Activated T-helper 2 cell treated with anti-CD3 and anti-CD28 coated beads, Interferon-gamma antibody, Interleukin-2, Interleukin-4, amounts not matched to agents 10 μg/mL and 5 μg/mL and 100 μg/mL, durations not matched to agents 14 hours and 24 hours and 36 hours (primary cell): Measurements from ENCODE around the gene PDK2. TPM values are rescaled to one million over a fixed set of nuclear protein-coding genes. Genes with fewer than 3 reads are reported as not detected.

Source experiments
- DNase-seq: peaks from one replicate; pipeline ENCODE4 v3.0.0; 2021; ENCODE audit warnings: low spot score
- H3K27ac Mint-ChIP-seq: one replicate; pipeline ENCODE4 v1.8.0; 2021; ENCODE audit warnings: mixed read lengths
- H3K27me3 Mint-ChIP-seq: one replicate; pipeline ENCODE4 v1.8.0; 2021; ENCODE audit warnings: low read depth, mixed read lengths
- H3K36me3 Mint-ChIP-seq: one replicate; pipeline ENCODE4 v1.8.0; 2021; ENCODE audit warnings: low read depth, mixed read lengths
- H3K4me1 Mint-ChIP-seq: one replicate; pipeline ENCODE4 v1.8.0; 2021; ENCODE audit warnings: low read depth, mixed read lengths
- H3K4me3 Mint-ChIP-seq: one replicate; pipeline ENCODE4 v1.8.0; 2021; ENCODE audit warnings: low read depth, mild to moderate bottlenecking, moderate library complexity, mixed read lengths
- H3K9me3 Mint-ChIP-seq: one replicate; pipeline ENCODE4 v1.8.0; 2021; ENCODE audit warnings: mixed read lengths
- intact Hi-C: fragments of 100-400 bp; cut with micrococcal nuclease; formaldehyde crosslinking; loops from one replicate; pipeline ENCODE4 v1.15.1; 2023
- total RNA-seq: library from RNA; stranded (reverse); gene quantifications from 2 replicates; pipeline ENCODE4 v1.2.3, GENCODE V29; 2022

Gene PDK2
- total RNA-seq, 1 donor from 2014 or later = 11.0 TPM

- DNase-seq = no peak
- intact Hi-C loops = loop anchor here (5.0 kb wide), 1 partner anchor 206 kb away; no protein-coding TSS in a partner anchor
- Mint-ChIP-seq H3K27ac (no peak overlapping the region), H3K27me3 (no peaks in the 10 kb centered on the region), H3K36me3 (no peaks in the 10 kb centered on the region), H3K9me3 (no peaks in the 10 kb centered on the region), H3K4me1 (peaks cover 13% of the 10 kb centered on the region), H3K4me3 (no peak overlapping the region)
Measured at GRCh38 chr17:50090971-50091917, 3.9 kb upstream of the PDK2 start.

DNA sequence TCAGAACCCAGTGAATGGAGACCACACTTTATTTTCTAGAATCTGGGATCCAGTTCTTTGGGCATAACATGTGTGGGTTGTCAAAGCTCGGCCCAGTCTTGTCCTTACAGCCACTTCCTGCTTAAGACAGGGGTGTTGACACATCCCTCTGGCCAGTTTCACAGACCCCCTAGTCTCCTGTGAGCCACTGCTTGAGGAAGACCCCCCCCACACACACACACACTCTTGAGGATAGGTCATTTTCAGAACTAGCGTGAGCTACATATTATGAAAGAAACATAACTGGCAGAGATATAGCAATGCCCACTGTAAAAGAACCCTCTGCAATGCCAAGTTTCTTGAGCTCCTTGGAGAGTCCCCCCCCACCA lies 3.2 kb upstream of the PDK2 start:
- H3K9me3 Mint-ChIP-seq = no peaks in the 10 kb centered on the region
- no peak overlapping the region for H3K4me3 Mint-ChIP-seq
- intact Hi-C loops = loop anchor here (5.0 kb wide), 1 partner anchor 205 kb away; no protein-coding TSS in a partner anchor
- no peaks in the 10 kb centered on the region for H3K36me3 Mint-ChIP-seq
- no peaks in the 10 kb centered on the region for H3K27me3 Mint-ChIP-seq
- no peak overlapping the region for H3K27ac Mint-ChIP-seq
- no peak for DNase-seq
- H3K4me1 Mint-ChIP-seq = peaks cover 13% of the 10 kb centered on the region

- no peak for DNase-seq
- H3K27ac Mint-ChIP-seq = no peak overlapping the region
- intact Hi-C loops = loop anchor here (5.0 kb wide), 1 partner anchor 204 kb away; no protein-coding TSS in a partner anchor
- H3K27me3 Mint-ChIP-seq = no peaks in the 10 kb centered on the region
- no peaks in the 10 kb centered on the region for H3K9me3 Mint-ChIP-seq
- peaks cover 13% of the 10 kb centered on the region for H3K4me1 Mint-ChIP-seq
- H3K4me3 Mint-ChIP-seq = no peak overlapping the region
- H3K36me3 Mint-ChIP-seq = no peaks in the 10 kb centered on the region
Measured at GRCh38 chr17:50093246-50093645, 1.9 kb upstream of the PDK2 start.

- Mint-ChIP-seq H3K4me1 (peaks cover 13% of the 10 kb centered on the region), H3K9me3 (no peaks in the 10 kb centered on the region), H3K27me3 (no peaks in the 10 kb centered on the region), H3K4me3 (no peak overlapping the region), H3K36me3 (no peaks in the 10 kb centered on the region), H3K27ac (no peak overlapping the region)
- no peak for DNase-seq
- intact Hi-C loops = loop anchor here (2.0 to 5.0 kb wide), 3 partner anchors 67 to 203 kb away; no protein-coding TSS in a partner anchor
Measured at GRCh38 chr17:50093807-50094206, 1.3 kb upstream of the PDK2 start.

DNA sequence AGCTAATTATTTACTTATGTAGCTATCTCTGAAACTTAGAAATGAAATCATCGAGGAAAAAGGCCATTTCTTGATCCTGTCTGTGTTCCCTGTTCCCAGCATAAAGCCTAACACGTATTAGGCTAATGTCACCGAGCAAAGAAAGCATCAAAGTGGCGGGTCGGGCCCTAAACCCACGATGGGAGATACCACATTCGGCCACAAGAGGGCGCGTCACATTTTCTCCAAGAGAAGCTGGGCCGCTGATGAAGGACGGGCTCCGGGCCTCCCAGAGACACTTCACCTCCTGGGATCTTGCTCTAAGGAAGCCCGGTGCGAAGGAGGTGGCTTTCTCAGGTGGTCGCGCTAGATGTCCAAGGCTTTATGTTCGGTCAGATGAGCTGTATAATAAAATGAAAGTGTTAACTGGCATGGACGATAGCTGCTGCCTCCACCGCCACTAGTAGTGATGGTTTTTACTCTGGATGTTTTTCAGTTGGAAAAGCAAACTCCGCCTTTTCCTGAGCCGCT lies 853 bp upstream of the PDK2 start:
- H3K36me3 Mint-ChIP-seq = no peaks in the 10 kb centered on the region
- intact Hi-C loops = loop anchor here (2.0 to 5.0 kb wide), 3 partner anchors 67 to 203 kb away; no protein-coding TSS in a partner anchor
- no peaks in the 10 kb centered on the region for H3K9me3 Mint-ChIP-seq
- H3K4me1 Mint-ChIP-seq = peaks cover 13% of the 10 kb centered on the region
- peak; percentile 79 for DNase-seq
- H3K27ac Mint-ChIP-seq = peak overlapping the region; percentile 79
- H3K4me3 Mint-ChIP-seq = peak overlapping the region; percentile 86
- no peaks in the 10 kb centered on the region for H3K27me3 Mint-ChIP-seq

- no peaks in the 10 kb centered on the region for H3K36me3 Mint-ChIP-seq
- DNase-seq = no peak
- no peaks in the 10 kb centered on the region for H3K9me3 Mint-ChIP-seq
- peak overlapping the region; percentile 79 for H3K27ac Mint-ChIP-seq
- H3K27me3 Mint-ChIP-seq = no peaks in the 10 kb centered on the region
- intact Hi-C loops = loop anchor here (2.0 to 5.0 kb wide), 3 partner anchors 57 to 69 kb away; partner anchors contain the start of gene PPP1R9B
- H3K4me1 Mint-ChIP-seq = peaks cover 13% of the 10 kb centered on the region
- H3K4me3 Mint-ChIP-seq = peak overlapping the region; percentile 86
Measured at GRCh38 chr17:50095626-50096037, 481 bp downstream of the PDK2 start.

DNA sequence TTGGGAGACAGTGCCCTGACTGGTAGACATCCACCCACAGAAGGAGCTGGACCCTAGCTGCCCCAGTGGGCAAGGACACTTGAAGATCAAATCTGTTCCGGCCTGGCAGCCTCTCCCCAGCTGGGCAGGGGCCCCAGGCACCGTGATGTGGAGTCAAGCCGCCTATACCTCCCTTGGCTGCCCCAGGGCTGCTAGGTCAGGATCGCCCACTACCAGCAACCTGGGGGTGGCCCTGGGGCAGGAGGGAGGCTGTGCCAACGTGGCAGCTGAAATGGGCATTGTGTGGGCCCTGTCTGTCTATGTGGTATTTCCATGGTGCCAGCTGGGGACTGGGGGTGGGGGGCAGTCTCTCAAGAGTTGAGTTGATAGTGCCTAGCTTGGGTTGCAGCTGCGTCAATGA lies 941 bp downstream of the PDK2 start:
- no peaks in the 10 kb centered on the region for H3K9me3 Mint-ChIP-seq
- no peak overlapping the region for H3K27ac Mint-ChIP-seq

GRCh38 chr17:50096758-50097157 lies 1.6 kb downstream of the PDK2 start:
- H3K27me3 Mint-ChIP-seq = no peaks in the 10 kb centered on the region
- no peak for DNase-seq
- no peak overlapping the region for H3K4me3 Mint-ChIP-seq
- intact Hi-C loops = loop anchor here (5.0 kb wide), 1 partner anchor 56 kb away; the partner anchor contains the start of gene PPP1R9B
- H3K36me3 Mint-ChIP-seq = no peaks in the 10 kb centered on the region
- H3K27ac Mint-ChIP-seq = no peak overlapping the region
- no peaks in the 10 kb centered on the region for H3K9me3 Mint-ChIP-seq
- H3K4me1 Mint-ChIP-seq = peaks cover 13% of the 10 kb centered on the region

More for the DNA sequence above, 941 bp downstream of the PDK2 start:
- H3K4me3 Mint-ChIP-seq = peak overlapping the region; percentile 86
- no peaks in the 10 kb centered on the region for H3K36me3 Mint-ChIP-seq
- intact Hi-C loops = loop anchor here (5.0 kb wide), 1 partner anchor 56 kb away; the partner anchor contains the start of gene PPP1R9B
- peaks cover 13% of the 10 kb centered on the region for H3K4me1 Mint-ChIP-seq
- no peak for DNase-seq
- H3K27me3 Mint-ChIP-seq = no peaks in the 10 kb centered on the region

GRCh38 chr17:50097455-50097854 lies 2.3 kb downstream of the PDK2 start:
- no peaks in the 10 kb centered on the region for H3K36me3 Mint-ChIP-seq
- intact Hi-C loops = loop anchor here (5.0 kb wide), 1 partner anchor 55 kb away; the partner anchor contains the start of gene PPP1R9B
- no peak overlapping the region for H3K27ac Mint-ChIP-seq
- no peak overlapping the region for H3K4me3 Mint-ChIP-seq
- DNase-seq = no peak
- H3K9me3 Mint-ChIP-seq = no peaks in the 10 kb centered on the region
- H3K27me3 Mint-ChIP-seq = no peaks in the 10 kb centered on the region
- peaks cover 13% of the 10 kb centered on the region for H3K4me1 Mint-ChIP-seq

DNA sequence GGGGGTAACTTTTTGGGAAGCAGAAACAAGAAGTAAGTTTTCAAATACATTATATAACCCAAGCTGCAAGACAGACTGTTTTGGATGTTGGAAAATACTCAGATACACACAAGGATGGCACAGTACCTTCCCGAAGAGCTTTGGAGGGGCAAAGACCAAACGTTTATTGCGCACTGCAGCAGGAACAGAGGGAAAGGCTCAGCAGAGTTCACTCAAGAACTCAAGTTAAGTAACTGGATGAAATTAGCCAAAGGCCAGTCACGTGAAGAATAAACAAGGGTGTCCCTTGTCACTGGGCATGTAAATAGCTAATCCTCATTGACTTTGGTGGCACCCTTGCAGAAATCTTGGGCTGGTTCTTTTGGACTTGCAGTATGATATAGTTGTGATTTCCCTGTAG lies 2.8 kb downstream of the PDK2 start:
- no peak overlapping the region for H3K4me3 Mint-ChIP-seq
- H3K36me3 Mint-ChIP-seq = no peaks in the 10 kb centered on the region
- H3K27me3 Mint-ChIP-seq = no peaks in the 10 kb centered on the region
- intact Hi-C loops = loop anchor here (5.0 kb wide), 1 partner anchor 54 kb away; the partner anchor contains the start of gene PPP1R9B
- no peaks in the 10 kb centered on the region for H3K9me3 Mint-ChIP-seq
- no peak overlapping the region for H3K27ac Mint-ChIP-seq
- no peak for DNase-seq
- H3K4me1 Mint-ChIP-seq = peaks cover 13% of the 10 kb centered on the region

GRCh38 chr17:50098583-50098982 lies 3.4 kb downstream of the PDK2 start:
- no peaks in the 10 kb centered on the region for H3K9me3 Mint-ChIP-seq
- intact Hi-C loops = loop anchor here (5.0 kb wide), 1 partner anchor 54 kb away; the partner anchor contains the start of gene PPP1R9B
- no peaks in the 10 kb centered on the region for H3K27me3 Mint-ChIP-seq
- H3K27ac Mint-ChIP-seq = no peak overlapping the region
- no peak for DNase-seq
- H3K4me3 Mint-ChIP-seq = no peak overlapping the region
- H3K4me1 Mint-ChIP-seq = peaks cover 13% of the 10 kb centered on the region
- H3K36me3 Mint-ChIP-seq = no peaks in the 10 kb centered on the region

DNA sequence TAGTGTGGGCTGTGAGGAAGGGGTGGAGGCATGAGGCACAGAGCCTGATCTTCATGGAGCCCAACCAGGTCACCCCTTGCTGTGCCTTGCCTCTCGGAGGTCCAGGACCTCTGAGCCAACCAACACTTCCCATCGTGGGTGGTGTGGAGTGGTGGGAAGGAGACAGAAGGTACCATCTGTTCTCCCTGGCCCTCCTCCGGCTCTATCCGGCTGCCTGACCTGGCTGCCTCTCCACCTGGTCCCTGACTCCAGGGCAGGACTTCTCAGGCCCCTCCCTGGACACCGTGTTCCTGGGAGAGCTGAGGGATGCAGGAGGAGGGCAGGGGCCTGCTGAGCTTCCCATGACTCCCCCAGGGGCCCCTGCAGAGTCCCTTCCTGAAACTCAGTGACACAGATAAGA lies 3.9 kb downstream of the PDK2 start:
- DNase-seq = no peak
- no peak overlapping the region for H3K27ac Mint-ChIP-seq
- no peaks in the 10 kb centered on the region for H3K36me3 Mint-ChIP-seq
- H3K9me3 Mint-ChIP-seq = no peaks in the 10 kb centered on the region
- H3K4me1 Mint-ChIP-seq = peaks cover 13% of the 10 kb centered on the region
- no peak overlapping the region for H3K4me3 Mint-ChIP-seq
- intact Hi-C loops = loop anchor here (5.0 kb wide), 1 partner anchor 53 kb away; the partner anchor contains the start of gene PPP1R9B
- H3K27me3 Mint-ChIP-seq = no peaks in the 10 kb centered on the region
